ENCODE results near the gene DSG4.

The DSG4 gene

GRCh38 chr18:31410716-31411483 lies 34.3 kb downstream of the DSG4 start:
- no peak for FAIRE-seq

GRCh38 chr18:31413137-31413536 lies 36.6 kb downstream of the DSG4 start:
- FAIRE-seq: no peak

DNA sequence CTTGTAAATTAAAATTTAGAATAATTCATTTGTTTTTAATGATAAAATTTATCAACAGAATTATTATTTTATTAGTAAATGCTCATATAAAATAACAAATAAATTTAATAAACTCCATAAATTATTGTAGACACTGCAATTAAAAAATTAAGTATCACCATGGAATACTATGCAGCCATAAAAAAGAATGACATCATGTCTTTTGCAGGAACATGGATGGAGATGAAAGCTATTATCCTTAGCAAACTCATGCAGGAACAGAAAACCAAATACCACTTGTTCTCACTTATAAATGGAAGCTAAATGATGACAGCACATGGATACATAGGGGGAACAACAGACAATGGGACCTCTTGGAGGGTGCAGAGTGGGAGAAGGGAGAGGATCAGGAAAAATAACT lies 41.3 kb downstream of the DSG4 start:
- no peak for FAIRE-seq

DNA sequence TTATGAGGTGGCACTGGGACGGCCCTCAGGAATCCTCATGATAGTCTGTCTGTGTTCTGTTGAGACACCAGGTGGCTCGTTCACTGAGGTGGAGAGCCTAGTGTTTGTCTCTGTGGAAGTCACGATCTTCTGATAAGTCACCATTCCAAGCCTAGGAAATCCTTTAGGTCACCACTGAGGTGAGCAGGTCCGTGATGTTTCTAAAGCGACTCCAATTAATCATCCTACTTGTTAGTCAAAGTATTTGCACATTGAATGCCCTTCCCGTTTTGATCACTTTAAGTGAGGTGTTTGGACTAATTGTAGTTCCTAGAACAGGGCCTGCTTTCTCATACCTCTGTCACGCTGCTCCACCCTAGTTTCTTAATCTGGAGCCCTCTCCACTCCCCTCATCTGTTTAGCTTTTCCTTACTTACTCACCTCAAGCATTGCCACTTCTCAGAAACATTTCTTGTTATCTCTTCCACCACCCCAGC lies 42.9 kb downstream of the DSG4 start:
- no peak for FAIRE-seq

- no peak for FAIRE-seq
These were observed 43.5 kb downstream of the DSG4 start for GRCh38 chr18:31420032-31420431.

DNA sequence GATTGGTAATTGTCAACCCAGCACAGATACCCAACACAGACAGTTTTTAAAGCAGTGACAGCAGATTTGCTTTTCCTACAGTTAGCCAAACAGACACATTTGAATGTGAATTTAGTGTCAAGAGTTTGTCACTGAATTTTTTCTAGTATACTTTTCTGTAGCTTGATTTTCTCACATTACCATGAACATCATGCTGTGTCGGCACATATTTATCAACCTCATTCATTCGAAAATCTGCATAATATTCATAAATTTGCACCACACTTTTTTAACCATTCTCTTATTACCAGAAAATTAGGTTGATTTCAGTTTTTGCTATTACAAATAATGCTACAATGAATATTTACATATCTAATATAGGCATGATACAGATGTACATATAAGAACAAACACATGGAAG lies 43.9 kb downstream of the DSG4 start:
- no peak for FAIRE-seq

DNA sequence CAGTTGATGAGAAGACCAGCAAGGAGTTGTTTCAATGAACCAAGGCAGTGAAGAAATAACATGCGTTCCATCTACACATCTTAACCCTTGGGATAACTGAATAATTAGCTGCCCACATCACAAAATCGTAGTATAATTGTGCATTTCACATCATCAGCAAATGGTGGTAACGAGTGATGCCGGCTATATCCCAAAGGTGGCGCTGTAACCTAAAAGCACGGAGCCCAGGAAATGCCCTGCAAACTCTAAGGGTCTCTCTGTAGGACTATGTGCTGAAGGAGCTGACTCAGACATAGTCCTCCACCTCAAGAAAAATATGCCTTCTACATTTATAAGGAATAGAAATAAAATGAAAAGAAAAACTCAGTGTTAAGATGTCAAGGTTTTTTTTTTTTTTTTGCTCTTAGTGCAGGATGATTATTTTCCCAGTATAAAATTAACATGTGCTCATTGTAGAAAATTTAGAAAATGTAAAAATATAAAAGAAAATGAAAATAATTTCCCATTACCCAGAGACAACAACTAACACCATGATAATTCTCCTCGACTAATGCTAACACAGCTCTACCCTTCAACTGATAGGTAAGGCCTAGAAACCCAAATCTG lies 47.9 kb downstream of the DSG4 start:
- no peak for FAIRE-seq

DNA sequence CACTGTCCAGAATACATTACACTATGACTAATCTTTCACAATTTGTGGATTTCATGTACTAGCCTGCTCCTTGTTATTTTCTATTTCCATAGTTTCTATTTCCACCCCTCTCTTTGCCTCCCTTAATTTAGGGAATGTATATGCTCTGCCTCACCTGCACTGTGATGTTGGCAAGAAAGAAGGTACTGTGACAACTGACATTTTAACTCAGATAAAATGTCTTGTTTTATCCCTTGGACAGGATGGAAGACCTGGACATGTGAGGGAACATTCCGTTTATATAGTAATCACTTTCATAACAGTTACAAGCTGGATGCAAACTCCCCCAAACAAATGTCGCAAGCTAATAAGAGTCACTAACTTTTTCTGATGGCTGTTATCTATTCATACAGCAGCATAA lies 49.4 kb downstream of the DSG4 start:
- FAIRE-seq: no peak

DNA sequence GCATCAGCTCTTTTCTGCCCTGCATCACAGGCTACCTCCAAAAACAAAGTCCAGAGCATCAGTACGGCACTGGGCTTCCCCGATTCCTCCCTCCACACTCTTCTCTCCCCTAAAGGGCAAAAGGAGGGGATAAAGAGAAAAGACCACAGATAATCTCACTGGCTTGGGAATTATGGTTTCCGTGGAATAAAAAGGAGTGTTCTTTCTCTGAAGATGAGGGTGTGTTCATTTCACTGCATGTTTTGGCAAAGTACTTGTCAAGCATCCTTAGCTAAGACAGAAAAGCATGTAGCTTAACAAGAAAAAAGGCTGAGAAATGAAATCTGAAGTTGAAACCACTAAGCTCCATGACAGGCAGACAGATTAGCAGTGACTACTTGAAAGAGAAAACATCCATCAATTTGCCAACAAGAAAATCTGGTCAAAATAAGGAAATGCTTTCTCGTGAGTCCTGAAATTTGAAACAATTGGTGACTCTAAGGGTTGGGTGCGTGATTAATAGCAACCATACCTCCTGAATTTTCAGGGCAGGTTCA lies 50.4 kb downstream of the DSG4 start:
- no peak for FAIRE-seq

- no peak for FAIRE-seq
These were observed 51.6 kb downstream of the DSG4 start for GRCh38 chr18:31428211-31428610.

GRCh38 chr18:31429623-31430022 lies 53.0 kb downstream of the DSG4 start:
- FAIRE-seq: no peak

- no peak for FAIRE-seq
These were observed 53.5 kb downstream of the DSG4 start for GRCh38 chr18:31430072-31430471.

- no peak for FAIRE-seq
These were observed 54.0 kb downstream of the DSG4 start for GRCh38 chr18:31430554-31430953.

DNA sequence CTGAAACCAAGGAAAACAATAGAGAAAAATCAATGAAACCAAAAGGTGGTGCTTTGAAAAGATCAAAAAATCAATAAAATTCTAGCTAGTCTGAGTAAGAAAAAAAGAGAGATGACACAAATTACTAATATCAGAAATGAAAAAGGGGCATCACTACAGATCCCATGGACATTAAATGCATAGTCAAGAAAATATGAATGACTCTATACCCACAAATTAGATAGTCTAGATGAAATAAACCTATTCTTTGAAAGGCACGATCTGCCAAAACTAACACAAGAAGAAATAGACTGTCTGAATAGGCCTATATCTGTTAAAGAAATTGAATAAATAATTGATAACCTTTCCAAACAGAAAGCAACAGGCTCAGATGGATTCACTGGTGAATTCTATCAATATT lies 55.7 kb downstream of the DSG4 start:
- FAIRE-seq: no peak

GRCh38 chr18:31436825-31437224 lies 60.2 kb downstream of the DSG4 start:
- no peak for FAIRE-seq

GRCh38 chr18:31438402-31438801 lies 61.8 kb downstream of the DSG4 start:
- no peak for FAIRE-seq

DNA sequence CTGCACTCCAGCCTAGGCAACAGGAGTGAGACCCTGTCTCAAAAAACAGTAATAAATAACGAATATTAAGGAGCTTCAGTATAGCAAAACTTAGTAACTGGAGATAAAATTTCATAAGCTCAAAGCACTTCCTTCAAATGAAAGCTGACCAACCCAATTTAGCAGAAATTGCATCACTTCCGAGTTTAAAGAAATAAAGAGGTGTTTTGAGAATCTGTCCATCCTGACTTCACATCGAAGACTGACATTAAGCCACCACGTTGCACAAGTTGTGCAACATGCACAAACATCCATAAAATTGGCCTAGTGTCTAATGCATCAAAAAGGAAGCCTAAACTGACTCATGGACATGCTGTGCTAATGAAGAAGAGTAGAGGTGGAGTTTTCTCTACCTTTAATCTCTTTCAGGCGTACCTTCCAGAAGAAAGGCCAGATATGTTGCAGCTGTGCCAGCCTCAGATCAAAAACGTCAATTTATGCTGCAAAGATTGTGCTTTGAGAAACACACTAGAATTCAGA lies 63.3 kb downstream of the DSG4 start:
- FAIRE-seq: no peak

- no peak for FAIRE-seq
These were observed 64.2 kb downstream of the DSG4 start for GRCh38 chr18:31440787-31441186.

DNA sequence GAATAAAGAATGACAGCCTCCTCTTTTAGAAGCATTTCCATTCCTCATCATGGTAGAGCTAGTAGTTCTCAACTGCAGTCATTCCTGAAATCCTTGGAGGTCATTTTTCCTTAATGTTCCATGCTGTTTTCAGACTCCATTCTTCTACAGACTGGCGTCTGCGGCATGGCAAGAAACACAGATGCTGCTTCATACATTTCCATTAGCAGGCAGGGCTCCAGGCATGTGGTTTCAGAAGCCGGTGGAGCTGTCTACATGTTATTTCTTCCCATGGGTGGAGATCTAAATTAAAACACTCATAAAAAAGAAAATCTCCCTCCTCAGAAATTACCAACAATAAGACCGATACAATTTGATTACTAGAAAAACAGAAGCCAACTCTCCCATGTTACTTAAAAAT lies 64.9 kb downstream of the DSG4 start:
- FAIRE-seq: no peak

GRCh38 chr18:31444142-31444541 lies 67.6 kb downstream of the DSG4 start:
- FAIRE-seq: no peak

GRCh38 chr18:31445908-31446307 lies 69.3 kb downstream of the DSG4 start:
- FAIRE-seq: no peak

GRCh38 chr18:31446854-31447253 lies 70.3 kb downstream of the DSG4 start:
- FAIRE-seq: no peak

GRCh38 chr18:31447530-31448191 lies 71.1 kb downstream of the DSG4 start, which contains the start of gene DSG3:
TSS of gene DSG3 (plus strand) at chr18:31447741. CDS start at chr18:31447878, 137 bp downstream.
- no peak for FAIRE-seq

Data from endometrium (tissue), 2 donors.